K562 (cell line): ENCODE results near the gene CELF6. TPM values are rescaled to one million over a fixed set of nuclear protein-coding genes. Genes with fewer than 3 reads are reported as not detected.

Experiments
- CAMTA2 ChIP-seq: fragments of 250-450 bp; sonication (Bioruptor Pico); conservative IDR thresholded peaks from 2 replicates; pipeline ENCODE4 v1.5.1; 2022
- CHD1 ChIP-seq: fragments of 200-600 bp; sonication (generic); IDR thresholded peaks from one replicate; pipeline ENCODE4 v1.6.1; 2012; ENCODE audit warnings: mild to moderate bottlenecking, moderate library complexity, low read length, inconsistent platforms
- CREB5 ChIP-seq: fragments of 250-450 bp; sonication (Bioruptor Pico); IDR thresholded peaks from 2 replicates; pipeline ENCODE4 v1.5.0; 2020; ENCODE audit warnings: mild to moderate bottlenecking
- CXXC5 ChIP-seq: fragments of 250-450 bp; sonication (Bioruptor Pico); IDR thresholded peaks from 2 replicates; pipeline ENCODE4 v1.8.0; 2022; ENCODE audit warnings: inconsistent platforms, mild to moderate bottlenecking, moderate library complexity
- FOXJ3 ChIP-seq: sonication (generic); formaldehyde crosslinking; IDR thresholded peaks from 2 replicates; pipeline ENCODE4 v1.4.0; 2020; ENCODE audit warnings: mild to moderate bottlenecking, missing genetic modification reagents
- FOXM1 ChIP-seq, 2 experiments: fragments of 450-650 bp in 1 of 2; sonication (generic) in 1 of 2; formaldehyde crosslinking in 1 of 2; IDR thresholded peaks; 2 replicates each; pipeline versions ENCODE4 v1.6.1 to v1.9.0; 2017 to 2022; ENCODE audit warnings: low read depth in 2 of 2, mild to moderate bottlenecking in 2 of 2, missing genetic modification reagents in 1 of 2, moderate library complexity in 1 of 2
- HDGF ChIP-seq: fragments of 450-650 bp; IDR thresholded peaks from 2 replicates; pipeline ENCODE4 v1.6.1; 2016
- HNRNPL ChIP-seq: fragments of 200-400 bp; formaldehyde crosslinking; IDR thresholded peaks from 2 replicates; pipeline ENCODE4 v1.6.1; 2017; ENCODE audit warnings: low read depth, mild to moderate bottlenecking, low read length
- MTA3 ChIP-seq: fragments of 450-650 bp; formaldehyde crosslinking; IDR thresholded peaks from 2 replicates; pipeline ENCODE4 v1.6.1; 2017; ENCODE audit warnings: mild to moderate bottlenecking, borderline replicate concordance
- NR2C1 ChIP-seq, 2 experiments: fragments of 450-650 bp; IDR thresholded peaks; 2 replicates each; pipeline ENCODE4 v1.6.1; 2017; ENCODE audit warnings: mild to moderate bottlenecking in 2 of 2, antibody characterized with exemption in 1 of 2, inconsistent platforms in 1 of 2, missing compliant biosample characterization in 1 of 2, missing genetic modification characterization in 1 of 2
- POLR2AphosphoS2 ChIP-seq: IDR thresholded peaks from 2 replicates; pipeline ENCODE4 v1.6.1; 2012; ENCODE audit warnings: low read length, improper control_type of control experiment
- POLR2B ChIP-seq: fragments of 450-650 bp; IDR thresholded peaks from 2 replicates; pipeline ENCODE4 v1.6.1; 2018; ENCODE audit warnings: low read depth; ENCODE audit not compliant: partially characterized antibody
- SMARCB1 ChIP-seq: IDR thresholded peaks from 2 replicates; pipeline ENCODE4 v1.6.1; 2011; ENCODE audit warnings: improper control_type of control experiment, low read depth; ENCODE audit not compliant: insufficient read length
- STAT5A ChIP-seq: IDR thresholded peaks from 2 replicates; pipeline ENCODE4 v1.6.1; 2012; ENCODE audit warnings: low read length, inconsistent platforms, borderline replicate concordance
- ZNF347 ChIP-seq: fragments of 450-650 bp; formaldehyde crosslinking; IDR thresholded peaks from 2 replicates; pipeline ENCODE4 v1.4.0; 2020; ENCODE audit warnings: low read depth, mild to moderate bottlenecking, moderate library complexity
- ZZZ3 ChIP-seq: fragments of 450-650 bp; IDR thresholded peaks from 2 replicates; pipeline ENCODE4 v1.6.1; 2016; ENCODE audit warnings: antibody characterized with exemption, mild to moderate bottlenecking, moderate library complexity
- polyA plus RNA-seq, 8 experiments: library from polyadenylated mRNA; depleted of rRNA in 4 of 8; stranded (reverse) in 5 of 8; unstranded in 3 of 8; fragments of >200 nt; fragmentation: Nextera tagmentation in 2 of 8; fragmentation: Illumina TruSeq in 1 of 8; extraction: Ambion mirVana in 2 of 8; extraction: Trizol in 1 of 8; gene quantifications; 2 replicates each; pipeline versions ENCODE4 v1.2.1 to v1.2.3, GENCODE V29; 2011 to 2014; ENCODE audit warnings: inconsistent platforms in 1 of 8, missing spikeins in 1 of 8
- total RNA-seq, 7 experiments: library from RNA; depleted of rRNA in 6 of 7; stranded (reverse); fragments of >200 nt in 6 of 7; fragmentation: Illumina TruSeq in 2 of 7; extraction: Trizol in 2 of 7; gene quantifications; 2 replicates each; pipeline versions ENCODE4 v1.2.1 to v1.2.3, GENCODE V29; 2011 to 2021; ENCODE audit warnings: low replicate concordance in 1 of 7
- TF ChIP-seq, protein P1 (sequence below): fragments of 450-650 bp; IDR thresholded peaks from 2 replicates; pipeline ENCODE4 v1.6.1; 2014; ENCODE audit warnings: low read depth, mild to moderate bottlenecking, moderate library complexity, borderline replicate concordance
- TF ChIP-seq, protein P2 (sequence below): fragments of 150-350 bp; IDR thresholded peaks from 2 replicates; pipeline ENCODE4 v1.6.1; 2014; ENCODE audit warnings: low read depth, mild to moderate bottlenecking, low read length, borderline replicate concordance
- TF ChIP-seq, protein P3 (sequence below): fragments of 250-450 bp; sonication (Bioruptor Pico); IDR thresholded peaks from 2 replicates; pipeline ENCODE4 v1.8.0; 2021; ENCODE audit warnings: mild to moderate bottlenecking, moderate library complexity

Gene CELF6
- total and polyA plus RNA-seq, 9 of the 15 experiments (the other 6 are each of a cell fraction or from before 2014, with no cell fraction given): 0.01 to 0.11 TPM; not detected in 7

GRCh38 chr15:72319360-72319984 is 485 bp downstream of the CELF6 start (continued):
- TF ChIP-seq, protein P1, sequence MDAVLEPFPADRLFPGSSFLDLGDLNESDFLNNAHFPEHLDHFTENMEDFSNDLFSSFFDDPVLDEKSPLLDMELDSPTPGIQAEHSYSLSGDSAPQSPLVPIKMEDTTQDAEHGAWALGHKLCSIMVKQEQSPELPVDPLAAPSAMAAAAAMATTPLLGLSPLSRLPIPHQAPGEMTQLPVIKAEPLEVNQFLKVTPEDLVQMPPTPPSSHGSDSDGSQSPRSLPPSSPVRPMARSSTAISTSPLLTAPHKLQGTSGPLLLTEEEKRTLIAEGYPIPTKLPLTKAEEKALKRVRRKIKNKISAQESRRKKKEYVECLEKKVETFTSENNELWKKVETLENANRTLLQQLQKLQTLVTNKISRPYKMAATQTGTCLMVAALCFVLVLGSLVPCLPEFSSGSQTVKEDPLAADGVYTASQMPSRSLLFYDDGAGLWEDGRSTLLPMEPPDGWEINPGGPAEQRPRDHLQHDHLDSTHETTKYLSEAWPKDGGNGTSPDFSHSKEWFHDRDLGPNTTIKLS: no peak
- TF ChIP-seq CXXC5 (peak; percentile 65), POLR2AphosphoS2 (no peak), ZNF347 (CRISPR knock-in tag) (no peak), HNRNPL (0 out of 2 replicates have a peak, but pooled peaks have one; percentile 37), STAT5A (no peak), NR2C1 (IDR thresholded peaks at IDR 0.05) (no peak), NR2C1 (tag; IDR thresholded peaks at IDR 0.05) (no peak), ZZZ3 (no peak), CAMTA2 (CRISPR knock-in tag) (no peak), FOXJ3 (CRISPR knock-in tag) (no peak), SMARCB1 (no peak), MTA3 (no peak), POLR2B (no peak), CHD1 (no peak), HDGF (no peak), CREB5 (CRISPR knock-in tag) (no peak), FOXM1 (IDR thresholded peaks at IDR 0.05; ENCODE audit: low read depth) (no peak), FOXM1 (CRISPR knock-in tag; IDR thresholded peaks at IDR 0.05; ENCODE audit: low read depth) (peak; percentile 85)
- TF ChIP-seq, protein P2, sequence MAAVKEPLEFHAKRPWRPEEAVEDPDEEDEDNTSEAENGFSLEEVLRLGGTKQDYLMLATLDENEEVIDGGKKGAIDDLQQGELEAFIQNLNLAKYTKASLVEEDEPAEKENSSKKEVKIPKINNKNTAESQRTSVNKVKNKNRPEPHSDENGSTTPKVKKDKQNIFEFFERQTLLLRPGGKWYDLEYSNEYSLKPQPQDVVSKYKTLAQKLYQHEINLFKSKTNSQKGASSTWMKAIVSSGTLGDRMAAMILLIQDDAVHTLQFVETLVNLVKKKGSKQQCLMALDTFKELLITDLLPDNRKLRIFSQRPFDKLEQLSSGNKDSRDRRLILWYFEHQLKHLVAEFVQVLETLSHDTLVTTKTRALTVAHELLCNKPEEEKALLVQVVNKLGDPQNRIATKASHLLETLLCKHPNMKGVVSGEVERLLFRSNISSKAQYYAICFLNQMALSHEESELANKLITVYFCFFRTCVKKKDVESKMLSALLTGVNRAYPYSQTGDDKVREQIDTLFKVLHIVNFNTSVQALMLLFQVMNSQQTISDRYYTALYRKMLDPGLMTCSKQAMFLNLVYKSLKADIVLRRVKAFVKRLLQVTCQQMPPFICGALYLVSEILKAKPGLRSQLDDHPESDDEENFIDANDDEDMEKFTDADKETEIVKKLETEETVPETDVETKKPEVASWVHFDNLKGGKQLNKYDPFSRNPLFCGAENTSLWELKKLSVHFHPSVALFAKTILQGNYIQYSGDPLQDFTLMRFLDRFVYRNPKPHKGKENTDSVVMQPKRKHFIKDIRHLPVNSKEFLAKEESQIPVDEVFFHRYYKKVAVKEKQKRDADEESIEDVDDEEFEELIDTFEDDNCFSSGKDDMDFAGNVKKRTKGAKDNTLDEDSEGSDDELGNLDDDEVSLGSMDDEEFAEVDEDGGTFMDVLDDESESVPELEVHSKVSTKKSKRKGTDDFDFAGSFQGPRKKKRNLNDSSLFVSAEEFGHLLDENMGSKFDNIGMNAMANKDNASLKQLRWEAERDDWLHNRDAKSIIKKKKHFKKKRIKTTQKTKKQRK: no peak
- TF ChIP-seq, protein P3, sequence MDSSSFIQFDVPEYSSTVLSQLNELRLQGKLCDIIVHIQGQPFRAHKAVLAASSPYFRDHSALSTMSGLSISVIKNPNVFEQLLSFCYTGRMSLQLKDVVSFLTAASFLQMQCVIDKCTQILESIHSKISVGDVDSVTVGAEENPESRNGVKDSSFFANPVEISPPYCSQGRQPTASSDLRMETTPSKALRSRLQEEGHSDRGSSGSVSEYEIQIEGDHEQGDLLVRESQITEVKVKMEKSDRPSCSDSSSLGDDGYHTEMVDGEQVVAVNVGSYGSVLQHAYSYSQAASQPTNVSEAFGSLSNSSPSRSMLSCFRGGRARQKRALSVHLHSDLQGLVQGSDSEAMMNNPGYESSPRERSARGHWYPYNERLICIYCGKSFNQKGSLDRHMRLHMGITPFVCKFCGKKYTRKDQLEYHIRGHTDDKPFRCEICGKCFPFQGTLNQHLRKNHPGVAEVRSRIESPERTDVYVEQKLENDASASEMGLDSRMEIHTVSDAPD (CRISPR knock-in tag): no peak
